Right cardiac atrium (tissue), 5 donors: ENCODE measurements around the gene ALK. TPM values are rescaled to one million over a fixed set of nuclear protein-coding genes. Genes with fewer than 3 reads are reported as not detected.

Experiments used
- ATAC-seq, 2 donors: fragments of 200-7000 bp; cut with Tn5 transposase; one replicate each; pipeline versions ENCODE4 v1.8.0 to v1.9.1; 2020; ENCODE audit warnings: moderate library complexity in 2 of 2, mild to moderate bottlenecking in 1 of 2
- DNase-seq, 3 donors: peaks; one replicate each; pipeline ENCODE4 v3.0.0-alpha.2; 2020
- H3K27ac ChIP-seq: one replicate; pipeline ENCODE4 v1.5.1; 2013; ENCODE audit warnings: mild to moderate bottlenecking, low read length, control low read depth, moderate library complexity
- H3K27me3 ChIP-seq: one replicate; pipeline ENCODE4 v1.6.1; 2013; ENCODE audit not compliant: control insufficient read depth, insufficient read depth
- H3K4me1 ChIP-seq: one replicate; pipeline ENCODE4 v1.6.1; 2013; ENCODE audit warnings: low read length; ENCODE audit not compliant: control insufficient read depth, insufficient read depth
- H3K4me3 ChIP-seq: one replicate; pipeline ENCODE4 v1.5.1; 2013; ENCODE audit warnings: low read length, control low read depth
- H3K9me3 ChIP-seq: one replicate; pipeline ENCODE4 v1.6.1; 2013; ENCODE audit warnings: low read length; ENCODE audit not compliant: control insufficient read depth
- WGBS: extraction: QIAGEN DNeasy Blood & Tissue Kit; methylation state at CpG from one replicate; pipeline ENCODE4 v1.1.7; 2013; 5-methylcytosine and 5-hydroxymethylcytosine counted together
- intact Hi-C, 4 donors: fragments of 100-400 bp; cut with DNase I; formaldehyde crosslinking; loops; one replicate each; pipeline versions ENCODE4 v1.11.0 to v1.14.0; 2022 to 2023
- polyA plus RNA-seq: library from polyadenylated mRNA; stranded (reverse); fragments of 200-250 nt; gene quantifications from one replicate; pipeline ENCODE4 v1.2.3, GENCODE V29; 2013
- total RNA-seq, 4 donors: library from RNA; stranded (reverse); fragmentation: NEBNext Ultra II Directional; extraction: Animal tissue kit (Norgen Biotek cat#: 25700); gene quantifications; one replicate each; pipeline ENCODE4 v1.2.1, GENCODE V29; 2021
- donor health status: healthy with polysubstance abuse.
- donor health status: DM: no; HTN: yes; CAD: no.
- donor health status: DM: no; HTN: no; CAD: no.
- donor health status: DM: no; HTN: yes; CAD: no; lungs with severe emphysema.
- donor health status: DM: yes; HTN: yes; CAD: no.

ALK gene
- total and polyA plus RNA-seq, 5 donors, result 0.05 to 0.17 (median 0.10) TPM; not detected in 1

DNA sequence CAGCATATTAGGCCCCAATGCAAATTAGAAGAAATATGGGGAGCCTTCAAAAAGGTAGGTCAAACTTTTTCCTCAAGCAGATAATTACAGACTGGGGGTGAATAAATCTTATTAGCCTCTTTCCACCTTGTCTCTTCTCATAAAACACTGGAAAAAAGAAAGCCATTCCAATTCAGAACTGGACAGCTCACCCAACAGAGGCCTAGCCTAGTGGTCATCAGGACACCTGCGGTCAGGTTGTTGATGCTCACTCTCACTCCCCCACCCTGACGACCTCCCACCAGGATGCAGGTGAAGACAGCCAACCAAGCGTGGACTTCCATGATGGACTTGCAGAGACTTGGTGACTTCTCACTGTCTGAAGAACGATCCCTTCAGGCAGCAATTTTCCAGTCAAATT is 207.1 kb downstream of the ALK start:
- no peak for ATAC-seq
- H3K9me3 ChIP-seq, result no peaks in the 10 kb centered on the region
- H3K27me3 ChIP-seq, result no peaks in the 10 kb centered on the region
- no peak for DNase-seq
- H3K4me3 ChIP-seq, result no peak overlapping the region
- 85% methylated on average over 4 of the region's 4 CpGs for WGBS
- no peaks in the 10 kb centered on the region for H3K4me1 ChIP-seq
- intact Hi-C loops, result no loop called here
- H3K27ac ChIP-seq, result no peak overlapping the region

DNA sequence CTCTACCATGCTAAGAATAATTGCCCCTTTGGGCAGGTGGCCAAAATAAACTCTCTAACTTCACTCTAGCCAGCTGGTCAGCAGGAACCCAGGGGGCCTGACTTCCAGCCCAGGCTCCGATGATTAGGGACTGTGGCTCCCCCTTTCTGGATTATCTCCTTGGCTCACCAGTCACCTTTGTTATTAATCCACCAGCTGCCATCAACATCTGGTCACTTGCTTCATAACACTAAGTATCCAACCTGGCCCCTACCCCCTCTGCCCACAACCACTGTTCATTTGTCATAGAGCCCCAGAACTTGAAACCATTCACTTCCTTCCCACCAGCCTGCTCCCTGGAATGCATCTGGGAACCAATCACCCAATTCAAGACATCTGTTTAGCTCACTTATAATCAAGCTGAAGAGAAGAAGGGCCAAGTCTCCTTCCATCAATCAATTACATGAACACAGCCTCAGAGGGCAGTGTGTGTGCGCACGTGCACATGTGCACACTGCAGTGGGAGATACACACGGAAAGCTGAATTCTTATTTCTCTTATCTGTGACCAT is 215.1 kb downstream of the ALK start:
- WGBS, result 68% methylated on average over 4 of the region's 4 CpGs
- Histone ChIP-seq H3K4me1 (no peaks in the 10 kb centered on the region), H3K9me3 (no peaks in the 10 kb centered on the region), H3K4me3 (no peak overlapping the region), H3K27ac (no peak overlapping the region), H3K27me3 (no peaks in the 10 kb centered on the region)
- no peak for ATAC-seq
- intact Hi-C loops, result no loop called here
- no peak for DNase-seq

DNA sequence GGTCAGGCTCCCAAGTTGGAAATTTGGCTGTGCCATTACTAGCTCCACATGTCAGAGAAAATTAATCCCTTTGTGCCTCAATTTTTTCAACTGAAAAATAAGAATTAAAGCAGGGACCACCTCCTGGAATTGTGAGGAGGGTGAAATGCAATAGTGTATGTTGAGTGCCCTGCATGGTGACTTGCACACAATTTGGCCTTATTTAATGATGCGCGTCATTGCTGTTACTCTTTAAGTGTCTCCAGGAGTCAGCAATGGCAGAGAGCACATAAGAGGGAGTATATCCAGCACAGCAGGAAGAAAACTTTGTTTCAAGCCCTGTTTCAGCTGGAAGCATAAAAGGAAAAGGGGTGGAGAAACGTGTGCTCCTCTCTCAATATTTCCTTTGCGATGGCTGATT is 215.8 kb downstream of the ALK start:
- ATAC-seq (no peak), DNase-seq (no peak)
- WGBS, result 71% methylated on average over 4 of the region's 4 CpGs
- Histone ChIP-seq H3K4me3 (no peak overlapping the region), H3K27me3 (no peaks in the 10 kb centered on the region), H3K4me1 (no peaks in the 10 kb centered on the region), H3K9me3 (no peaks in the 10 kb centered on the region), H3K27ac (no peak overlapping the region)
- intact Hi-C loops, result no loop called here

- no peaks in the 10 kb centered on the region for H3K9me3 ChIP-seq
- no peaks in the 10 kb centered on the region for H3K27me3 ChIP-seq
- no peak overlapping the region for H3K27ac ChIP-seq
- H3K4me1 ChIP-seq, result no peaks in the 10 kb centered on the region
- intact Hi-C loops, result no loop called here
- no peak for ATAC-seq
- WGBS, result 80% methylated on average over 1 of the region's 1 CpG
- DNase-seq, result no peak
- no peak overlapping the region for H3K4me3 ChIP-seq
Measured at GRCh38 chr2:29703336-29703735, 218.1 kb downstream of the ALK start.

DNA sequence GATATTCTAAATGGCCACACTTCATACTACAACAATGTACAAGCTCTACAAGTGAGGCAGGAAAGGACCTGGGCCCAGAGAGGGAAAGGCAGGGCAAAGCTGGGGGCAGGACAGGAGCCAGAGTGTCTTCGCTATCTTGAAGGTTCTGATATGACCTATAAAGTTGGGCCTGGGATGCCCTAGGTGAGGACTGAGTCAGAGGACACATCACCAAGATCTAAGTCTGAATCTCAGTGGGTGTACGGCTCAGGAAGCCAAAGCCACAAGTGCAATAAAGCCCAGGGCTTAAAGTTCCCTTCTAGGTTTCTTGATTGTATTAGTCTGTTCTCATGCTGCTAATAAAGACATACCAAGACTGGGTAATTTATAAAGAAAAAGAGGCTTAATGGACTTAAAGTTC is 219.1 kb downstream of the ALK start:
- Histone ChIP-seq H3K4me3 (no peak overlapping the region), H3K4me1 (no peaks in the 10 kb centered on the region), H3K27me3 (no peaks in the 10 kb centered on the region), H3K27ac (no peak overlapping the region), H3K9me3 (no peaks in the 10 kb centered on the region)
- DNase-seq (no peak), ATAC-seq (no peak)
- intact Hi-C loops, result no loop called here
- WGBS, result 86% methylated on average over 2 of the region's 2 CpGs

DNA sequence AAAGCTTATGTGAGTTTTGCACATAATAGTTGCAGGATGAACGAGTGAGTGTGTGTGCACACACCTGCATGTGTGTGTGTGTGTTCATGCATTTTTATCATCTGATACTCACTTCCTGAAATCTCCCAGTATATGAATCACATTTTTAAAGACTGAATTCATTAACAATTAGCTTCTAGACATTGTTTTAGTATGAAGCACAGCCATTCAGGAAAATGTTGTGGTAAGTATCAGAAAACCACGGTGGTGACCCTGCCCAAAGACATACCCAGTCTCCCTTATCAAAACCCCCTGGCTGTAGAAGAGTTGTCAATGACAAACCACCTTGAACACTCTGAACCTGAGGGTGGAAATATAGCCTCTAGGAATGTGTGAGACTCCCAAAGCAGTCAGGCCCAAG is 220.8 kb downstream of the ALK start:
- Histone ChIP-seq H3K27me3 (no peaks in the 10 kb centered on the region), H3K4me1 (no peaks in the 10 kb centered on the region), H3K4me3 (no peak overlapping the region), H3K27ac (no peak overlapping the region), H3K9me3 (no peaks in the 10 kb centered on the region)
- DNase-seq, result no peak
- 74% methylated on average over 2 of the region's 2 CpGs for WGBS
- ATAC-seq, result no peak
- intact Hi-C loops, result no loop called here

DNA sequence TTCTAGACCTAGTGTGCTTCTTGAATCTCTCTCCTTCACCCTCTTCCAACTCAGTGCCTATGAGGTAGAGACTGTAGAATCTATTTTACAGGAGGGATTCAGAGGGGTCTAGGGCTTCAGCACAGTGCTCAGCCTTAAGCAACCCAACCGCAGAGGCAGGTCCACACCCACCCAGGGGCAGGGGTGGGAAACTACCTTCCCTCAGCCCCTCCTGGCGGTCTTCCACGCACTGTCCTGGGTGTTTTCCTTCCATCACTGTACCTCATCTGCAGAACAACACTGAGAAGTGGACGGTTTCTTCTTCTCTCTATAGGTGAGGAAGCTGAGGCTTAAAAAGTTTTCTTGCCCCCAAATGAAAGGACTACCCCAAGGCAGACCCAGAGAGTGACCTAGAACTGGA is 222.3 kb downstream of the ALK start:
- H3K27me3 ChIP-seq, result no peaks in the 10 kb centered on the region
- no peak for DNase-seq
- no peak overlapping the region for H3K4me3 ChIP-seq
- no peak overlapping the region for H3K27ac ChIP-seq
- H3K4me1 ChIP-seq, result no peaks in the 10 kb centered on the region
- H3K9me3 ChIP-seq, result no peaks in the 10 kb centered on the region
- ATAC-seq, result no peak
- WGBS, result 56% methylated on average over 4 of the region's 4 CpGs
- intact Hi-C loops, result no loop called here

- H3K27ac ChIP-seq, result no peak overlapping the region
- H3K4me3 ChIP-seq, result no peak overlapping the region
- no peaks in the 10 kb centered on the region for H3K27me3 ChIP-seq
- WGBS, result 83% methylated on average over 3 of the region's 3 CpGs
- intact Hi-C loops, result no loop called here
- ATAC-seq (no peak), DNase-seq (no peak)
- no peaks in the 10 kb centered on the region for H3K9me3 ChIP-seq
- no peaks in the 10 kb centered on the region for H3K4me1 ChIP-seq
Measured at GRCh38 chr2:29698216-29698615, 223.2 kb downstream of the ALK start.

DNA sequence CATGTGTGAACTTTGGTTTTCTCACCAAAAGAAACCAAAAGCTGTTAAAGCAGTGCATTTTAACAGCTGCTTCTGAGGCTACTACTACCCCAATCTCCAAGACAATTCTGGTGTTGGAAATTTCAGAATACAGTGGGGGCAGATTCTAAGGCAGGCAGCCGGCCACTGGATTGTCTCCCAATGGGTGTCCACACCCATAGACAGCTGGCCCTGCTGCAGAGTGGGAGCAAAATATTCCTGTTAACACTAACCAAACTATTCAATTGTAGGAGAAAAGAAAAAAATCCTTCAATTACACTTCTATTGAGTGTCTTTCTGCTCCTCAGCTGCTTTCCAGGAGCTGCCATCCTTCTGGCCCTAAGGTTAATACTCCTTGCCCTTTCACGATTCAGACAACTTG is 223.7 kb downstream of the ALK start:
- Histone ChIP-seq H3K27ac (no peak overlapping the region), H3K4me1 (no peaks in the 10 kb centered on the region), H3K4me3 (no peak overlapping the region), H3K27me3 (no peaks in the 10 kb centered on the region), H3K9me3 (no peaks in the 10 kb centered on the region)
- peak in 1 of 3 donors; percentile 19 for DNase-seq
- 61% methylated on average over 2 of the region's 2 CpGs for WGBS
- intact Hi-C loops, result no loop called here
- no peak for ATAC-seq

DNA sequence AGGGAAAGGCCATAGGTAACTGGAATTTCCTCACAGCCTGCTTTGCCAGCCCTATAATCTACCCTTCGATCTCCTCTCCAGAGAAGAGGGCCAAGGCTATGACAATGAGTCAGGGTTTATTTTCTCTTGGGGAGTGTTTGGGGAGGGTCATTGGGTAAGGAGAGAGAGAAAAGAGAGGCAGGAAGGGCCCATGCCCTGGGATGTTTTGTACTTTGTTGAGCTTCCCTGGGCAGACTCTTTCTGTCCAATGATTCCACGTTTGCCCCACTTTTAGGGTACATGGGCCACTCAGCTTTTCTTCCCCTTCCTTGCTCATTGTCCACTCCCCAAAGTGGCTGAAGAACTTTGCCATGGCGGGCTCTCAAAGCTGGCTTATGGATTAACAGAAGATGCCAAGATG is 224.2 kb downstream of the ALK start:
- Histone ChIP-seq H3K9me3 (peaks cover 2% of the 10 kb centered on the region), H3K27ac (no peak overlapping the region), H3K4me1 (no peaks in the 10 kb centered on the region), H3K27me3 (no peaks in the 10 kb centered on the region), H3K4me3 (no peak overlapping the region)
- WGBS, result 63% methylated on average over 3 of the region's 3 CpGs
- DNase-seq (no peak), ATAC-seq (no peak)
- intact Hi-C loops, result no loop called here

- intact Hi-C loops, result no loop called here
- DNase-seq, result no peak
- WGBS, result 87% methylated on average over 5 of the region's 5 CpGs
- H3K4me3 ChIP-seq, result no peak overlapping the region
- no peak overlapping the region for H3K27ac ChIP-seq
- no peak for ATAC-seq
- H3K4me1 ChIP-seq, result no peaks in the 10 kb centered on the region
- no peaks in the 10 kb centered on the region for H3K27me3 ChIP-seq
- peaks cover 2% of the 10 kb centered on the region for H3K9me3 ChIP-seq
Measured at GRCh38 chr2:29694741-29695140, 226.6 kb downstream of the ALK start.

DNA sequence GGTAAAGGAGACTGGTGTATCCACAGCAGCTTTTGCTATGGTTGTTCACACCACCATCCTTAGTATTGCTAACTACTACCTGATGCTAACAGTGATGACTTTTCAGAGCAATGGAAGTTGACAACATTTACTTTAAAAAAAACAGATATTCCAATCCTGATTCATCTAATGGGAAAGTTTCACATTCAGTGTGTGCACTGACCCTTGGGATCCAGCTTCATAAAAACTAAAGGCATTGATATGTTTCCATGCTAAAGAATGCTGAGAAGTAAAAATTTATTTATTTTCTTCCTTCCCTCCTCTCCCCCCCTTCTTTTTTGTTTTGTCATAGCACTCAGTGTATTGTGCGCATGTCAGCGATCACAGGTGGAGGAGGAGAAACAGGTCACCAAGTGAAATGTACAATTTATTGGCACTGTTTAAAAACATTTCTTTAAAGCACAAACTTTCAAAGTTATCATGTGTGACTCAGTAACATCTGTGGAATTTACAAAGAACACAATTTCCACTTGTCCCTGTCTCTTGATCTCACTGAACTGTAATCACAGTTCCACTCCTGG is 229.9 kb downstream of the ALK start:
- DNase-seq (no peak), ATAC-seq (no peak)
- Histone ChIP-seq H3K9me3 (peaks cover 2% of the 10 kb centered on the region), H3K4me3 (no peak overlapping the region), H3K4me1 (no peaks in the 10 kb centered on the region), H3K27ac (no peak overlapping the region), H3K27me3 (no peaks in the 10 kb centered on the region)
- 98% methylated on average over 2 of the region's 2 CpGs for WGBS
- intact Hi-C loops, result no loop called here
